ENCODE results near the gene HCCS.
"Not testable (repeated sequence)": the region's sequence is repeated elsewhere in the genome, so short reads cannot be mapped to it uniquely, and the experiment has no call there.

The HCCS gene

DNA sequence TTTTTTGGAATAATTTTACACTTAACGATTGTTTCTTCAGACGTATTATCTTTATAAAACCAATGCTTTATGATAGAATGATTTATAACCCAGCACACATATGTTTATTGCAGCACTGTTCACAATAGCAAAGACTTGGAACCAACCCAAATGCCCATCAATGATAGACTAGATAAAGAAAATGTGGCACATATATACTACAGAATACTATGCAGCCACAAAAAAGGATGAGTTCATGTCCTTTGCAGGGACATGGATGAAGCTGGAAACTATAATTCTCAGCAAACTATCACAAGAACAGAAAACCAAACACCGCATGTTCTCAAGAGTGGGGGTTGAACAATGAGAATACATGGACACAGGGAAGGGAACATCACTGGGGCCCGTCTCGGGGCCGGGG lies 12.0 kb downstream of the HCCS start:
- not testable (repeated sequence) for DNase-seq (ENCODE audit: low read depth in 2 of 2)

GRCh38 chrX:11124112-11124511 lies 13.0 kb downstream of the HCCS start:
- no peak for DNase-seq (ENCODE audit: low read depth in 2 of 2)

- DNase-seq (ENCODE audit: low read depth in 2 of 2), result no peak
Observed at GRCh38 chrX:11125060-11125459, 13.9 kb downstream of the HCCS start.

GRCh38 chrX:11129534-11130105 lies 18.5 kb downstream of the HCCS start:
- no peak for DNase-seq (ENCODE audit: low read depth in 2 of 2)

- DNase-seq (ENCODE audit: low read depth in 2 of 2), result no peak
Observed at GRCh38 chrX:11130136-11130535, 19.0 kb downstream of the HCCS start.

DNA sequence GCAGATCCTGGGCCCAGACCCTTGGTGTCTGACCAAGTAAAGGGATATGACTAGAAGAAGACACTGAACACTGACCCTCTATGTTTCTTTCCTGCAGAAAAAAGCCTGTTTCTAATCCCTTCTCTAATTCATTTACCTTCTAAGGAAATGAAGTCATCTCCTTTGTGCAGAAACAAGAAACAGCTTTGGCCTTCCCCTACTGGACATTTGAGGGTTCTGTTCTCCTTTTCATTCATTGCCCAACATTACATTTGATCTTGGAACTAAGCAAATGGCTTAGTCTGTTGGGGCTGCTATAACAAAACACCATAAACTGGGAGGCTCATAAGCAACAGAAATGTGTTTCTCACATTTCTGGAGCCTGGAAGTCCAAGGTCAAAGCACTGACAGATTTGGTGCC lies 20.0 kb downstream of the HCCS start:
- DNase-seq (ENCODE audit: low read depth in 2 of 2), result no peak

DNA sequence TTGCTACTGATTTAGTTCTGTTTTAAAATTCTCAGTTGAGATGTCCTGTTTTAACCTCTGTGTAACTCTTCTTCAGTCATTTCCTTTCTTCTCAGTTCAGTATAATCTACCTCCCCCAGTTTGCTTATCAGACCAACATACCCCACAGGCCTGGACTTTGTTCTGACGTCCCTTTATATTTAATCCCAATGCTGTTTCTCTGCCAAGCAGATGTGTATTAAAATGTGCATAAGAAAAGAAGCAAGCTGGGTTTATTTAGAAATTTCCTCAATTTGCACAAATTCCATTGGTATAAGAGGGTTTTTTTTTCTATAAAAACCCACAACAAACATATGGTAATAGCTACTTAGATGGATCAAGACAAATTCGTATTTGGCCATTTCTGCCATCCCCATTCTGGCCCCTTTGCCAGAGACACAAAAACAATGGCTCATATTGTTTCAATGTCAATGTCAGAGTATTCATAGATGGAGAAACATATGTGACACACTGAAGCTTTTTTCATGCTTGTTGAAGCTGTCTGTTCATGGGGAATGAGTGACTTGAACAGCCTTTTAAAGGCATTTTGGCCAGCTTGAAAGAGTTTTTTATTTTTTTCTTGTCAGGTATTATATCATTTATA lies 24.5 kb downstream of the HCCS start:
- no peak for DNase-seq (ENCODE audit: low read depth in 2 of 2)

DNA sequence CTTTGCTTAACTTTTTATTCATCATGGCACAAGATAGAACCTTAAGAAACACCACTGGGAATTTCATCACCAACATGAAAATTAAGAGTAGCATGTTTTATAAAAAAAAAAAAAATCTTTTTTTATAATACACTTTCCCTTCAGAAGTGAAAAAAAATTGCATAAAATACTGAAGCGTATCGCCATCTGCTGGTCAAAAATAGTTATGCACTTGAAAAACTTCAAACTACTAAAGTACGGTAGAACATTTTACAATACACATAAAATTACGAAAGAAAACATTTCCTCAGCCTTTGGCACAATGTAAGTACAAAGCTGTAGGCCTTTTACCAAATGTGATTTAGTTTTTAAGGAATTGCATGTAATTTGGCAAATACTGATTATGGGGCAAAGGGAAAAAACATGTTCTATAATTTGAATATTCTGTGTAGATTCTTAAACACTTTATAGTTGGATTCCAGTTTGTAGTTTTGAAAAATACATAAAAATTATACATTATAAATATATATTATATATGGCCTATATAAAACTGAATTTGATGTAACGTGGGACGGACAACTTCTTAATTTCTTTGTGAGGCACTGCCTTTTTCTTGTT lies 26.5 kb downstream of the HCCS start:
- no peak for DNase-seq (ENCODE audit: low read depth in 2 of 2)

GRCh38 chrX:11138498-11139390 lies 27.6 kb downstream of the HCCS start:
- no peak for DNase-seq (ENCODE audit: low read depth in 2 of 2)

GRCh38 chrX:11143931-11144678 lies 33.0 kb downstream of the HCCS start:
- peak; percentile 10 to 42 for DNase-seq (ENCODE audit: low read depth in 2 of 2)

GRCh38 chrX:11146411-11146810 lies 35.3 kb downstream of the HCCS start:
- no peak for DNase-seq (ENCODE audit: low read depth in 2 of 2)

GRCh38 chrX:11148401-11148800 lies 37.3 kb downstream of the HCCS start:
- DNase-seq (ENCODE audit: low read depth in 2 of 2), result no peak

DNA sequence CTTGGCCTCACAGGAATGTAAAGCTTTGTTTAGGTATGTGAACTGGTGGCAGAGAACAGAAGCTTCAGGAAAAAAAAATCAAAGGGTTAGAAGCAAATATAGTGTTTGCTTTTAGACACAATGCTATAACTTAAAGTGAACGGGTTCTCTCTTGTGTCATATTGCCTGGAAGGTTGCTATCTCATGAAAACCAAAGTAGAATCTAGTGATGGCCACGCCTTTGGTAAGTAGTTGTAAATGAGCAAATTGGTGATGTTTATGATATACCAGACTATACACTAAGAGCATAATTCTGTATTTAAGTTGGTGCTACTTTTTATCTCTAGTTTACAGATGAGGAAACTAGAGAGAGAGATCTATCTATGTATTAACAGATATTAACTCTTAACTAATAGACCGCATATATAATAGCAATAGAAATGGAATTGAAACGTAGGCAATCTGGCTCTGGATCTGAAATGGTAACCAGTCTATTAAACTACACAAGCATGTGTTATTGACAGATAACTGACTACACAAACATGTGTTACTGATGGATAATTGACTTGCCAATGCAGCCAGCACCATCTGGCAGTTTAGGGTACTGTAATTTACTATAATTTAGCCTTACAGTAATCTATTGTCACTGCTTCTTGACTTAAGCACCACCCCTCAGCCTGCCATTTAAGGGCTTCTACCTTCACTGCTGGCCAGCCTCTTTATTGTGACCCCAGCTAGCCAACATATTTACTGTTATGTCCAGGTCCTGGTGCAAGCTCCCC lies 40.8 kb downstream of the HCCS start:
- no peak for DNase-seq (ENCODE audit: low read depth in 2 of 2)

GRCh38 chrX:11159149-11159548 lies 48.0 kb downstream of the HCCS start:
- DNase-seq (ENCODE audit: low read depth in 2 of 2), result no peak

DNA sequence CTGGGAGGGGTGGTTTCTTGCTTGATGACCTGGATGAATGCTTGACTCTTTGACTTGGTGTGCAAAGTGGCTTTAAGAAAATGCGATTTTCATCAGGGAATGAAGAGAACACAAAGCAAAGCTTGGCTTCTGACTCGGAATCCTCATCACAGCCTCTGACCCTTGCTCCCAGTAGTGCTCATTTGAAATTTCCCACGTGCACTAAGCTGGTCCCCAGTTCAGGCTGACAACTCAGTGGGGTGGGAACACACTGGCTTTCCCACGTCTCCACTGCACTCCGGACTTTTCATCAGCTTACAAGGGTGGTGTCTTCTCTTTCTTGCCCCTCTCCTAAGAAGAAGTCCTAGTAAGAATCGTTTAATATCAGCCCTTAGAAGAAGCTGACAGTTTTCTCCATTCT lies 53.3 kb downstream of the HCCS start:
- no peak for DNase-seq (ENCODE audit: low read depth in 2 of 2)

DNA sequence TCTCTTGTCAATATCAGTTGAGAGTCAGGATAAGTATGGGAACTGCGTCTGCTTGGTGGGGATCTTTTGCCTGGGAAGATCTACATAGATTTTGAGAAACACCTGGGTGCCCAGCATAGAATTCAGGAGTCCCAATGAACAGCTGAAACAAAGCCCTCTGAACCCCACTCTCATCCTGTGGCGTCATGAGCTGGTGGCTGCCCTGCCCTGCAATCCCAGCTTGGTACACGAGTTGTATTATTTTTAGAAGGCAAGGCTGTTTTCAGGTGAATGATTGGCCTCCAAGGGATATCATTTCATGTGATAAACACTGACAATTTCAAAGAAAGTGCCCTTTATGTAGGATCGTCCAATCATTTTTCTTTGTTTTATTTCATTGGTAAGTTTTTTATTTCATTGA lies 60.8 kb downstream of the HCCS start:
- no peak for DNase-seq (ENCODE audit: low read depth in 2 of 2)

GRCh38 chrX:11172415-11172814 lies 61.3 kb downstream of the HCCS start:
- DNase-seq (ENCODE audit: low read depth in 2 of 2), result no peak
